Nephron (organoid): ENCODE results near the gene IQGAP2.
A peak's percentile ranks its signal among the peaks of the same experiment; 100 is the strongest.

ENCODE experiments used
- H3K27ac Mint-ChIP-seq, 3 experiments: 2 replicates each; pipeline ENCODE4 v1.8.0; 2020; ENCODE audit warnings: mixed read lengths in 3 of 3, mild to moderate bottlenecking in 2 of 3, moderate library complexity in 1 of 3
- H3K27me3 Mint-ChIP-seq: 2 replicates; pipeline ENCODE4 v1.8.0; 2021; ENCODE audit warnings: low read depth, mild to moderate bottlenecking, moderate library complexity, mixed read lengths
- H3K36me3 Mint-ChIP-seq: 2 replicates; pipeline ENCODE4 v1.8.0; 2020; ENCODE audit warnings: low read depth, mixed read lengths
- H3K4me1 Mint-ChIP-seq: 2 replicates; pipeline ENCODE4 v1.8.0; 2020; ENCODE audit warnings: mixed read lengths
- H3K4me3 Mint-ChIP-seq, 3 experiments: 2 replicates each; pipeline ENCODE4 v1.8.0; 2020; ENCODE audit warnings: mild to moderate bottlenecking in 3 of 3, mixed read lengths in 3 of 3, moderate library complexity in 2 of 3
- H3K9me3 Mint-ChIP-seq: 2 replicates; pipeline ENCODE4 v1.8.0; 2020; ENCODE audit warnings: mixed read lengths
- TF ChIP-seq, protein P1 (sequence below), 3 experiments: fragments of 200-600 bp; sonication (generic); IDR thresholded peaks; one replicate each; pipeline ENCODE4 v1.5.0; 2021; ENCODE audit warnings: antibody characterized with exemption in 3 of 3; ENCODE audit not compliant: unreplicated experiment in 3 of 3

IQGAP2 gene

DNA sequence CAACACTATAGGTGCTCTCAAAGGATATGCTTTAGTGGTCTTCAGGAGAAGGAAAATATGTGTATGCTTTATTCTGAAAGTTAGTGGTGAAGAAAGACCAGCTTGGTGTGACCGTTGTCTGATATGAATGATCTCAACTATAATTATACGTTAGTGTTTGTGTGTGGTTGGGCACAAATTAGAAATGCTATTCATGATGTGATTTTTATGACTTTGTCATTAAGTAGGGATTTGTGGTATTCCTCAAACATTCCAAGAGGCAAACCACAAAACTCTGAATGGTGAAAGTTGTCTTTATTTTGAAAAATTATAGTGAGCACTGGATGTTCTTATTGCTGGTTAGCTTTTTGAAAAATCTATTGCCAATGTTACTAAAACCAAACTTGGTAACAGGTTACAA, 306.7 kb downstream of the IQGAP2 start:
- TF ChIP-seq, protein P1, sequence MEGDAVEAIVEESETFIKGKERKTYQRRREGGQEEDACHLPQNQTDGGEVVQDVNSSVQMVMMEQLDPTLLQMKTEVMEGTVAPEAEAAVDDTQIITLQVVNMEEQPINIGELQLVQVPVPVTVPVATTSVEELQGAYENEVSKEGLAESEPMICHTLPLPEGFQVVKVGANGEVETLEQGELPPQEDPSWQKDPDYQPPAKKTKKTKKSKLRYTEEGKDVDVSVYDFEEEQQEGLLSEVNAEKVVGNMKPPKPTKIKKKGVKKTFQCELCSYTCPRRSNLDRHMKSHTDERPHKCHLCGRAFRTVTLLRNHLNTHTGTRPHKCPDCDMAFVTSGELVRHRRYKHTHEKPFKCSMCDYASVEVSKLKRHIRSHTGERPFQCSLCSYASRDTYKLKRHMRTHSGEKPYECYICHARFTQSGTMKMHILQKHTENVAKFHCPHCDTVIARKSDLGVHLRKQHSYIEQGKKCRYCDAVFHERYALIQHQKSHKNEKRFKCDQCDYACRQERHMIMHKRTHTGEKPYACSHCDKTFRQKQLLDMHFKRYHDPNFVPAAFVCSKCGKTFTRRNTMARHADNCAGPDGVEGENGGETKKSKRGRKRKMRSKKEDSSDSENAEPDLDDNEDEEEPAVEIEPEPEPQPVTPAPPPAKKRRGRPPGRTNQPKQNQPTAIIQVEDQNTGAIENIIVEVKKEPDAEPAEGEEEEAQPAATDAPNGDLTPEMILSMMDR (IDR thresholded peaks at IDR 0.05; ENCODE audit: unreplicated experiment in 3 of 3) = no peak
- H3K27ac Mint-ChIP-seq = no peak overlapping the region
- H3K9me3 Mint-ChIP-seq = no peaks in the 10 kb centered on the region
- H3K36me3 Mint-ChIP-seq = no peaks in the 10 kb centered on the region
- H3K4me3 Mint-ChIP-seq = no peak overlapping the region
- peaks cover 15% of the 10 kb centered on the region for H3K27me3 Mint-ChIP-seq
- H3K4me1 Mint-ChIP-seq = peaks cover 5% of the 10 kb centered on the region

DNA sequence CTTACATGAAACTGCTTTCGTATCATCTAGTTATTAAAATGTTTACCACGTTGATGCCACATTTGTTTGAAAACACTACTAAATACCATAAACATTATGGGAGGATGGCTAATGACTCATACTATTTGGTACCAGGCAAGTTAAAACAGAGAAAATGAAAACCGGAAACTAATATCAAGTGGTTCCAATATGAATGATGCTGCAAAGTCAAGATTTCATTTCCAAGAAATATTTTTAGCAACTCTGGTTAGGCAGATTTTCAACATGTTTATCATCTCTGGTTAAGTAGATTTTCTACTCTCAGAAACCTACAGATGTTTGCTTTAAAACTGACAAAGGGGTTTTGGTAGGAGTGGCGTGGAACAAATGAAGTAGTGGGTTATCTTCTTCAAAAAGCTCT, 307.9 kb downstream of the IQGAP2 start:
- Mint-ChIP-seq H3K27ac (no peak overlapping the region), H3K4me3 (peak overlapping the region in 1 of 3 experiments; percentile 13)
- TF ChIP-seq, protein P1 (IDR thresholded peaks at IDR 0.05; ENCODE audit: unreplicated experiment in 3 of 3) = no peak

GRCh38 chr5:76714751-76715485, 311.8 kb downstream of the IQGAP2 start:
- Mint-ChIP-seq H3K27ac (peak overlapping the region in 2 of 3 experiments; percentile 29 to 73), H3K36me3 (no peaks in the 10 kb centered on the region), H3K27me3 (peaks cover 23% of the 10 kb centered on the region), H3K4me3 (peak overlapping the region; percentile 90 to 94 (median 91)), H3K9me3 (no peaks in the 10 kb centered on the region), H3K4me1 (peaks cover 21% of the 10 kb centered on the region)
- TF ChIP-seq, protein P1 (IDR thresholded peaks at IDR 0.05; ENCODE audit: unreplicated experiment in 3 of 3) = no peak

More for the DNA sequence above, 307.9 kb downstream of the IQGAP2 start:
- Mint-ChIP-seq H3K36me3 (no peaks in the 10 kb centered on the region), H3K4me1 (no peaks in the 10 kb centered on the region), H3K27me3 (peaks cover 23% of the 10 kb centered on the region), H3K9me3 (no peaks in the 10 kb centered on the region)

DNA sequence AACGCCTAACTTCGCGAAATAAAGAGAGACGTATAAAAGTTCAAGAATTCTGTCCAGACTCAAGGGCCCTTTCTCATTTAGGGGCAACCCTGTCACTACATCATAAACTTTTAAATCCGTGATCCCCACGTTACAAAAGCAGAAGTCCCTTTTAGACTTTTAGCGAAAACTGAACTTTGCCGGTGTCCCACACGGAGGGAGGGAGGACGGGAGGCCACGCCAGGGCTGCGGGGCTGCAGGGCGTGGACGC, 312.3 kb downstream of the IQGAP2 start:
- H3K27ac Mint-ChIP-seq = peak overlapping the region in 2 of 3 experiments; percentile 29 to 73
- TF ChIP-seq, protein P1 (IDR thresholded peaks at IDR 0.05; ENCODE audit: unreplicated experiment in 3 of 3) = no peak

DNA sequence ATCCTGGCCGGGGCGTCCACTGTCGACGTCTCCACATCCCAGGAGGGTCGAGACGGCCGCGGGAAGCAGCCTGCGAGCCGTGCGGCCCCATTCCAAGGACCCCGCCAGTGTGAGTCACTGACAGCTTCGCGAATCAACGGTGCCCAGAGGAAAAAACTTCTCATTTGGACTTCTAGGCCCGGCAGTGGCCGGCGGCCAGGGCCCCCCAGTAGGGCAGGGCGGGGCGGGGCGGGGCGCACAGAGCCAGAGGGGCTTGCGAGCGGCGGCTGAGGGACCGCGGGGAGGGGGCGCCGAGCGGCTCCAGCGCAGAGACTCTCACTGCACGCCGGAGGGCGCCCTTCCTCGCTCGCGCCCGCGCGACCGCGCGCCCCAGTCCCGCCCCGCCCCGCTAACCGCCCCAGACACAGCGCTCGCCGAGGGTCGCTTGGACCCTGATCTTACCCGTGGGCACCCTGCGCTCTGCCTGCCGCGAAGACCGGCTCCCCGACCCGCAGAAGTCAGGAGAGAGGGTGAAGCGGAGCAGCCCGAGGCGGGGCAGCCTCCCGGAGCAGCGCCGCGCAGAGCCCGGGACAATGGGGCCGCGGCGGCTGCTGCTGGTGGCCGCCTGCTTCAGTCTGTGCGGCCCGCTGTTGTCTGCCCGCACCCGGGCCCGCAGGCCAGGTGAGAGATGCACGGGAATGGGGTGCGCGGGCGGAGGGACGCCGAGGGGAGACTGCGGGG, 312.8 kb downstream of the IQGAP2 start, which contains the start of gene F2R:
F2R (plus strand) TSS at position 391 of the 720 bp plus-strand sequence; CDS start at position 573, 182 bp downstream.
- H3K4me1 Mint-ChIP-seq = peaks cover 21% of the 10 kb centered on the region
- H3K27ac Mint-ChIP-seq = peak within 1 kb of the TSS; percentile 25 to 80 (median 47)
- H3K4me3 Mint-ChIP-seq = peak within 1 kb of the TSS; percentile 90 to 94 (median 91)
- peaks cover 23% of the 10 kb centered on the region for H3K27me3 Mint-ChIP-seq
- TF ChIP-seq, protein P1 (IDR thresholded peaks at IDR 0.05; ENCODE audit: unreplicated experiment in 3 of 3) = peak; percentile 66 to 80 (median 71)
- no peaks in the 10 kb centered on the region for H3K36me3 Mint-ChIP-seq
- no peaks in the 10 kb centered on the region for H3K9me3 Mint-ChIP-seq

More for the DNA sequence above, 312.3 kb downstream of the IQGAP2 start:
- no peaks in the 10 kb centered on the region for H3K9me3 Mint-ChIP-seq
- H3K4me3 Mint-ChIP-seq = peak overlapping the region; percentile 90 to 94 (median 91)
- peaks cover 21% of the 10 kb centered on the region for H3K4me1 Mint-ChIP-seq
- H3K27me3 Mint-ChIP-seq = peaks cover 23% of the 10 kb centered on the region
- no peaks in the 10 kb centered on the region for H3K36me3 Mint-ChIP-seq
